Measurements from ENCODE around the gene DIRAS2. TPM values are rescaled to one million over a fixed set of nuclear protein-coding genes. Genes with fewer than 3 reads are reported as not detected.

The DIRAS2 gene
- polyA plus RNA-seq, 4 donors: 4.6 to 6.2 (median 5.2) TPM

GRCh38 chr9:90616806-90617205 is 25.8 kb downstream of the DIRAS2 start:
- no peak for DNase-seq (ENCODE audit: low read depth in 4 of 4, low spot score in 2 of 4)

- no peak for DNase-seq (ENCODE audit: low read depth in 4 of 4, low spot score in 2 of 4)
These were observed 29.1 kb downstream of the DIRAS2 start for GRCh38 chr9:90613502-90613901.

- DNase-seq (ENCODE audit: low read depth in 4 of 4, low spot score in 2 of 4): no peak
These were observed 29.7 kb downstream of the DIRAS2 start for GRCh38 chr9:90612957-90613356.

GRCh38 chr9:90611568-90611967 is 31.1 kb downstream of the DIRAS2 start:
- no peak for DNase-seq (ENCODE audit: low read depth in 4 of 4, low spot score in 2 of 4)

GRCh38 chr9:90611121-90611520 is 31.5 kb downstream of the DIRAS2 start:
- no peak for DNase-seq (ENCODE audit: low read depth in 4 of 4, low spot score in 2 of 4)

GRCh38 chr9:90607701-90608516 is 34.7 kb downstream of the DIRAS2 start:
- DNase-seq (ENCODE audit: low read depth in 4 of 4, low spot score in 2 of 4): no peak

GRCh38 chr9:90600029-90600428 is 42.6 kb downstream of the DIRAS2 start:
- DNase-seq (ENCODE audit: low read depth in 4 of 4, low spot score in 2 of 4): no peak

GRCh38 chr9:90598191-90598590 is 44.4 kb downstream of the DIRAS2 start:
- no peak for DNase-seq (ENCODE audit: low read depth in 4 of 4, low spot score in 2 of 4)

GRCh38 chr9:90593646-90594045 is 49.0 kb downstream of the DIRAS2 start:
- no peak for DNase-seq (ENCODE audit: low read depth in 4 of 4, low spot score in 2 of 4)

- no peak for DNase-seq (ENCODE audit: low read depth in 4 of 4, low spot score in 2 of 4)
These were observed 62.0 kb downstream of the DIRAS2 start for GRCh38 chr9:90580576-90580975.

GRCh38 chr9:90579181-90579580 is 63.4 kb downstream of the DIRAS2 start:
- no peak for DNase-seq (ENCODE audit: low read depth in 4 of 4, low spot score in 2 of 4)

GRCh38 chr9:90578126-90578815 is 64.4 kb downstream of the DIRAS2 start:
- no peak for DNase-seq (ENCODE audit: low read depth in 4 of 4, low spot score in 2 of 4)

- DNase-seq (ENCODE audit: low read depth in 4 of 4, low spot score in 2 of 4): no peak
These were observed 73.1 kb downstream of the DIRAS2 start for GRCh38 chr9:90569511-90569910.

- no peak for DNase-seq (ENCODE audit: low read depth in 4 of 4, low spot score in 2 of 4)
These were observed 74.0 kb downstream of the DIRAS2 start for GRCh38 chr9:90568667-90569066.

- DNase-seq (ENCODE audit: low read depth in 4 of 4, low spot score in 2 of 4): no peak
These were observed 80.4 kb downstream of the DIRAS2 start for GRCh38 chr9:90562229-90562628.

Other genes with a start within 250 kb of the DIRAS2 start
- 10 to 100 TPM; 27.4 to 37.3 (median 30.1) TPM for gene SYK, start 159.0 kb upstream of the DIRAS2 start, polyA plus RNA-seq (ENCODE audit: insufficient read length in 4 of 4)

Data from left renal cortex interstitium (tissue), 4 donors.